ENCODE measurements around the gene RPL32. TPM values are rescaled to one million over a fixed set of nuclear protein-coding genes. Genes with fewer than 3 reads are reported as not detected.

Gene RPL32
- total RNA-seq, 1 experiment from 2014 or later: 1,853 TPM

DNA sequence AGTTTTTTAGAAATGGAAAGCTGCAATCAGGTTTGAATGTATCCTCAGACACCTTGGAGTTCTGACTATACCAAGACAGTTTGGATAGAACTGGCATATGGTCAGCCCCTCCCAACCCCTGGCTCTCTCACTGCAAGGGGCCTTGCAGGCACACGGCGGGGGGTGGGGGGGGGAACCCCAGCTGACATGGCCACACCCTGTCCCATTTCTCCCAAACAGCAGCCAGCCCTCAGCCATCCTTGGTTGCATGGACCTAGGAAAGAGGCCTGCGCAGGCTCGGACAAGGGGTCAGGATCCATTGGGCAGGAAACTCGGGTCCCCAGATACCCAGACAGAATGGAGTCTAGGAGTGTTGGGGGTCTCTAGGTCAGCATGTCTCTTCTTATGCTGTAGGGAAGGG lies 30.4 kb downstream of the RPL32 start (continued):
- TF ChIP-seq RAD21 (IDR thresholded peaks at IDR 0.05; ENCODE audit: low read depth): no peak
- TF ChIP-seq, protein P1, sequence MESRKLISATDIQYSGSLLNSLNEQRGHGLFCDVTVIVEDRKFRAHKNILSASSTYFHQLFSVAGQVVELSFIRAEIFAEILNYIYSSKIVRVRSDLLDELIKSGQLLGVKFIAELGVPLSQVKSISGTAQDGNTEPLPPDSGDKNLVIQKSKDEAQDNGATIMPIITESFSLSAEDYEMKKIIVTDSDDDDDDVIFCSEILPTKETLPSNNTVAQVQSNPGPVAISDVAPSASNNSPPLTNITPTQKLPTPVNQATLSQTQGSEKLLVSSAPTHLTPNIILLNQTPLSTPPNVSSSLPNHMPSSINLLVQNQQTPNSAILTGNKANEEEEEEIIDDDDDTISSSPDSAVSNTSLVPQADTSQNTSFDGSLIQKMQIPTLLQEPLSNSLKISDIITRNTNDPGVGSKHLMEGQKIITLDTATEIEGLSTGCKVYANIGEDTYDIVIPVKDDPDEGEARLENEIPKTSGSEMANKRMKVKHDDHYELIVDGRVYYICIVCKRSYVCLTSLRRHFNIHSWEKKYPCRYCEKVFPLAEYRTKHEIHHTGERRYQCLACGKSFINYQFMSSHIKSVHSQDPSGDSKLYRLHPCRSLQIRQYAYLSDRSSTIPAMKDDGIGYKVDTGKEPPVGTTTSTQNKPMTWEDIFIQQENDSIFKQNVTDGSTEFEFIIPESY (IDR thresholded peaks at IDR 0.05; ENCODE audit: extremely low read depth, insufficient replicate concordance, low read length): no peak
- TF ChIP-seq, protein P2, sequence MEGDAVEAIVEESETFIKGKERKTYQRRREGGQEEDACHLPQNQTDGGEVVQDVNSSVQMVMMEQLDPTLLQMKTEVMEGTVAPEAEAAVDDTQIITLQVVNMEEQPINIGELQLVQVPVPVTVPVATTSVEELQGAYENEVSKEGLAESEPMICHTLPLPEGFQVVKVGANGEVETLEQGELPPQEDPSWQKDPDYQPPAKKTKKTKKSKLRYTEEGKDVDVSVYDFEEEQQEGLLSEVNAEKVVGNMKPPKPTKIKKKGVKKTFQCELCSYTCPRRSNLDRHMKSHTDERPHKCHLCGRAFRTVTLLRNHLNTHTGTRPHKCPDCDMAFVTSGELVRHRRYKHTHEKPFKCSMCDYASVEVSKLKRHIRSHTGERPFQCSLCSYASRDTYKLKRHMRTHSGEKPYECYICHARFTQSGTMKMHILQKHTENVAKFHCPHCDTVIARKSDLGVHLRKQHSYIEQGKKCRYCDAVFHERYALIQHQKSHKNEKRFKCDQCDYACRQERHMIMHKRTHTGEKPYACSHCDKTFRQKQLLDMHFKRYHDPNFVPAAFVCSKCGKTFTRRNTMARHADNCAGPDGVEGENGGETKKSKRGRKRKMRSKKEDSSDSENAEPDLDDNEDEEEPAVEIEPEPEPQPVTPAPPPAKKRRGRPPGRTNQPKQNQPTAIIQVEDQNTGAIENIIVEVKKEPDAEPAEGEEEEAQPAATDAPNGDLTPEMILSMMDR (IDR thresholded peaks at IDR 0.05 in 2 of 3, conservative IDR thresholded peaks at IDR 0.05 in 1 of 3; ENCODE audit: borderline replicate concordance in 1 of 3, insufficient read depth in 1 of 3, low read depth in 2 of 3, low read length in 2 of 3): no peak
- TF ChIP-seq, protein P3, sequence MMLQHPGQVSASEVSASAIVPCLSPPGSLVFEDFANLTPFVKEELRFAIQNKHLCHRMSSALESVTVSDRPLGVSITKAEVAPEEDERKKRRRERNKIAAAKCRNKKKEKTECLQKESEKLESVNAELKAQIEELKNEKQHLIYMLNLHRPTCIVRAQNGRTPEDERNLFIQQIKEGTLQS (IDR thresholded peaks at IDR 0.05): no peak
- TF ChIP-seq TCF7L2 (IDR thresholded peaks at IDR 0.05; ENCODE audit: borderline replicate concordance, extremely low read depth, insufficient read depth, insufficient read length): no peak
- TF ChIP-seq, protein P4, sequence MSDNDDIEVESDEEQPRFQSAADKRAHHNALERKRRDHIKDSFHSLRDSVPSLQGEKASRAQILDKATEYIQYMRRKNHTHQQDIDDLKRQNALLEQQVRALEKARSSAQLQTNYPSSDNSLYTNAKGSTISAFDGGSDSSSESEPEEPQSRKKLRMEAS (IDR thresholded peaks at IDR 0.05): no peak
